Psoas muscle (tissue), 8 donors: ENCODE measurements around the gene NEK7. TPM values are rescaled to one million over a fixed set of nuclear protein-coding genes. Genes with fewer than 3 reads are reported as not detected.

Experiments
- ATAC-seq, 4 donors: fragments of 200-7000 bp; cut with Tn5 transposase; one replicate each; pipeline ENCODE4 v1.9.1; 2020; ENCODE audit warnings: moderate library complexity in 3 of 4, mild to moderate bottlenecking in 2 of 4
- DNase-seq, 2 donors: peaks; one replicate each; pipeline ENCODE4 v3.0.0-alpha.2; 2020
- H3K27ac ChIP-seq: fragments of 200-600 bp; one replicate; pipeline ENCODE4 v1.8.0; 2022
- H3K27me3 ChIP-seq, 3 donors: fragments of 200-600 bp in 1 of 3; one replicate each; pipeline versions ENCODE4 v1.6.1 to v1.8.0; 2013 to 2022; ENCODE audit warnings: low read length in 2 of 3, mild to moderate bottlenecking in 2 of 3, moderate library complexity in 1 of 3; ENCODE audit not compliant: insufficient read depth in 3 of 3
- H3K36me3 ChIP-seq, 2 donors: fragments of 200-600 bp in 1 of 2; one replicate each; pipeline versions ENCODE4 v1.6.1 to v1.8.0; 2013 to 2022; ENCODE audit warnings: low read depth in 1 of 2, mild to moderate bottlenecking in 1 of 2, moderate library complexity in 1 of 2; ENCODE audit not compliant: insufficient read depth in 1 of 2
- H3K4me1 ChIP-seq: fragments of 200-600 bp; one replicate; pipeline ENCODE4 v1.8.0; 2022
- H3K4me3 ChIP-seq: fragments of 200-600 bp; one replicate; pipeline ENCODE4 v1.8.0; 2022; ENCODE audit warnings: mild to moderate bottlenecking
- H3K9me3 ChIP-seq: fragments of 200-600 bp; one replicate; pipeline ENCODE4 v1.8.0; 2022
- CTCF ChIP-seq: fragments of 200-600 bp; IDR thresholded peaks from one replicate; pipeline ENCODE4 v1.8.0; 2022; ENCODE audit warnings: antibody characterized with exemption
- WGBS, 3 donors: extraction: QIAGEN DNeasy Blood & Tissue Kit; methylation state at CpG; one replicate each; pipeline versions ENCODE4 v1.1.6 to v1.1.7; 2013; 5-methylcytosine and 5-hydroxymethylcytosine counted together
- intact Hi-C, 2 donors: fragments of 100-400 bp; cut with DNase I; formaldehyde crosslinking; loops; one replicate each; pipeline versions ENCODE4 v1.11.0 to v1.14.2; 2022
- polyA plus RNA-seq, 3 donors: library from polyadenylated mRNA; stranded (reverse); fragments of 200-250 nt; gene quantifications; one replicate each; pipeline ENCODE4 v1.2.3, GENCODE V29; 2013
- total RNA-seq, 4 donors: library from RNA; stranded (reverse); fragmentation: NEBNext Ultra II Directional in 2 of 4; extraction: Animal tissue kit (Norgen Biotek cat#: 25700) in 2 of 4; gene quantifications; one replicate each; pipeline versions ENCODE4 v1.2.1 to v1.2.4, GENCODE V29; 2021 to 2023
- donor health status: healthy with polysubstance abuse.
- donor health status: DM: no; HTN: no; CAD: no; lungs with moderate emphysema.
- donor health status: Bipolar disorder and iron deficiency.
- donor health status: healthy.
- donor health status: DM: yes; HTN: yes; CAD: no.
- donor health status: DM: no; HTN: no; CAD: no.
- donor health status: DM: no; HTN: no; CAD: no.
- donor health status: DM: yes; HTN: yes; CAD: no.

Gene NEK7
- total and polyA plus RNA-seq, 7 donors: 10.1 to 88.2 (median 61.3) TPM

- H3K9me3 ChIP-seq: no peaks in the 10 kb centered on the region
- DNase-seq (no peak), ATAC-seq (no peak)
- no peak overlapping the region for H3K4me3 ChIP-seq
- no peak overlapping the region for H3K27ac ChIP-seq
- WGBS, 3 donors: 75 to 86% (median 75%) methylated on average over 7 of the region's 7 CpGs
- TF ChIP-seq CTCF: no peak
- peaks cover 0 to 30% of the 10 kb centered on the region in 2 donors for H3K36me3 ChIP-seq
- H3K4me1 ChIP-seq: no peaks in the 10 kb centered on the region
- no peaks in the 10 kb centered on the region for H3K27me3 ChIP-seq
- intact Hi-C loops: no loop called here
Observed at GRCh38 chr1:198290089-198290683, 133.4 kb downstream of the NEK7 start.

GRCh38 chr1:198291036-198291435, 134.2 kb downstream of the NEK7 start:
- Histone ChIP-seq H3K27me3 (no peaks in the 10 kb centered on the region), H3K27ac (no peak overlapping the region), H3K9me3 (no peaks in the 10 kb centered on the region), H3K4me1 (no peaks in the 10 kb centered on the region), H3K4me3 (no peak overlapping the region), H3K36me3 (peaks cover 0 to 36% of the 10 kb centered on the region in 2 donors)
- no peak for TF ChIP-seq CTCF
- DNase-seq: no peak
- no peak for ATAC-seq
- intact Hi-C loops: no loop called here

- no peak for ATAC-seq
- H3K4me1 ChIP-seq: no peaks in the 10 kb centered on the region
Observed at GRCh38 chr1:198291924-198292323, 135.1 kb downstream of the NEK7 start.

GRCh38 chr1:198295225-198295624, 138.4 kb downstream of the NEK7 start:
- intact Hi-C loops: no loop called here
- H3K36me3 ChIP-seq: peaks cover 0 to 50% of the 10 kb centered on the region in 2 donors

More at GRCh38 chr1:198291924-198292323, 135.1 kb downstream of the NEK7 start:
- no peak for TF ChIP-seq CTCF
- no peak for DNase-seq
- Histone ChIP-seq H3K36me3 (peaks cover 0 to 36% of the 10 kb centered on the region in 2 donors), H3K9me3 (no peaks in the 10 kb centered on the region), H3K27me3 (no peaks in the 10 kb centered on the region), H3K27ac (no peak overlapping the region), H3K4me3 (no peak overlapping the region)
- intact Hi-C loops: no loop called here

More at GRCh38 chr1:198295225-198295624, 138.4 kb downstream of the NEK7 start:
- TF ChIP-seq CTCF: no peak
- 58 to 63% (median 59%) methylated on average over 8 of the region's 8 CpGs for WGBS, 3 donors
- no peaks in the 10 kb centered on the region for H3K4me1 ChIP-seq
- H3K9me3 ChIP-seq: no peaks in the 10 kb centered on the region
- no peak overlapping the region for H3K27ac ChIP-seq
- ATAC-seq (no peak), DNase-seq (no peak)
- no peak overlapping the region for H3K4me3 ChIP-seq
- no peaks in the 10 kb centered on the region for H3K27me3 ChIP-seq
